Fibroblast of lung (primary cell): Measurements from ENCODE around the gene FGFR3. TPM values are rescaled to one million over a fixed set of nuclear protein-coding genes. Genes with fewer than 3 reads are reported as not detected.
A peak's percentile ranks its signal among the peaks of the same experiment; 100 is the strongest.

Source experiments
- DNase-seq, 2 donors: peaks; one replicate each; pipeline versions ENCODE4 v3.0.0 to v3.0.0-alpha.2; 2010; ENCODE audit warnings: low read depth in 2 of 2
- H2AFZ ChIP-seq: 2 replicates; pipeline ENCODE4 v1.5.1; 2012; ENCODE audit warnings: low read length, control low read depth, inconsistent platforms
- H3K27ac ChIP-seq: 2 replicates; pipeline ENCODE4 v1.5.1; 2011; ENCODE audit warnings: low read length, control low read depth; ENCODE audit not compliant: insufficient read depth
- H3K27me3 ChIP-seq: 2 replicates; pipeline ENCODE4 v1.5.1; 2011; ENCODE audit warnings: mild to moderate bottlenecking, low read length; ENCODE audit not compliant: control insufficient read depth, insufficient read depth
- H3K36me3 ChIP-seq: 2 replicates; pipeline ENCODE4 v1.5.1; 2011; ENCODE audit warnings: low read length; ENCODE audit not compliant: control insufficient read depth, insufficient read depth
- H3K4me1 ChIP-seq: 2 replicates; pipeline ENCODE4 v1.5.1; 2011; ENCODE audit warnings: low read length; ENCODE audit not compliant: control insufficient read depth, insufficient read depth; ENCODE audit errors: extremely low read depth
- H3K4me2 ChIP-seq: 2 replicates; pipeline ENCODE4 v1.5.1; 2011; ENCODE audit warnings: low read length, control low read depth; ENCODE audit not compliant: insufficient read depth; ENCODE audit errors: extremely low read depth
- H3K4me3 ChIP-seq, 4 experiments: fragments of 200-600 bp in 1 of 4; sonication (generic) in 1 of 4; replicated peaks in 1 of 4; 2 replicates each; pipeline ENCODE4 v1.5.1; 2011 to 2016; ENCODE audit warnings: low read length in 4 of 4, low read depth in 3 of 4, mild to moderate bottlenecking in 3 of 4, control low read depth in 2 of 4, inconsistent platforms in 1 of 4, mixed read lengths in 1 of 4; ENCODE audit not compliant: insufficient read depth in 1 of 4; ENCODE audit errors: control extremely low read depth in 1 of 4
- H3K79me2 ChIP-seq: 2 replicates; pipeline ENCODE4 v1.5.1; 2012; ENCODE audit warnings: mild to moderate bottlenecking, low read length, inconsistent platforms; ENCODE audit not compliant: control insufficient read depth, insufficient read depth
- H3K9ac ChIP-seq: 2 replicates; pipeline ENCODE4 v1.5.1; 2011; ENCODE audit warnings: mild to moderate bottlenecking, low read length, control low read depth; ENCODE audit not compliant: insufficient read depth
- H3K9me3 ChIP-seq: 2 replicates; pipeline ENCODE4 v1.5.1; 2012; ENCODE audit warnings: low read depth, low read length; ENCODE audit not compliant: control insufficient read depth, insufficient read depth
- H4K20me1 ChIP-seq: 2 replicates; pipeline ENCODE4 v1.5.1; 2011; ENCODE audit warnings: low read length; ENCODE audit not compliant: control insufficient read depth, insufficient read depth; ENCODE audit errors: extremely low read depth
- EZH2 ChIP-seq: IDR thresholded peaks from 2 replicates; pipeline ENCODE4 v1.5.1; 2012; ENCODE audit warnings: low read length, control low read depth, mild to moderate bottlenecking; ENCODE audit errors: missing control alignments
- polyA plus RNA-seq, 2 donors: library from polyadenylated mRNA; depleted of rRNA in 1 of 2; stranded (reverse) in 1 of 2; unstranded in 1 of 2; fragments of >200 nt; gene quantifications; 2 replicates each; pipeline ENCODE4 v1.2.1, GENCODE V29; 2011 to 2012; ENCODE audit warnings: missing spikeins in 1 of 2
- total RNA-seq: library from RNA; depleted of rRNA; stranded (reverse); fragments of >200 nt; gene quantifications from 2 replicates; pipeline ENCODE4 v1.2.1, GENCODE V29; 2014
- TF ChIP-seq, protein P1 (sequence below), 2 donors: IDR thresholded peaks in 1 of 2; conservative IDR thresholded peaks in 1 of 2; 1 replicate in 1 of 2; 2 replicates in 1 of 2; pipeline ENCODE4 v1.5.1; 2011 to 2012; ENCODE audit warnings: low read length in 2 of 2, control low read depth in 1 of 2, inconsistent platforms in 1 of 2, low read depth in 1 of 2, mild to moderate bottlenecking in 1 of 2

FGFR3 gene
- total and polyA plus RNA-seq, 2 donors (not counting 1 experiment from before 2014, with no cell fraction given): 0.11 to 0.33 TPM

DNA sequence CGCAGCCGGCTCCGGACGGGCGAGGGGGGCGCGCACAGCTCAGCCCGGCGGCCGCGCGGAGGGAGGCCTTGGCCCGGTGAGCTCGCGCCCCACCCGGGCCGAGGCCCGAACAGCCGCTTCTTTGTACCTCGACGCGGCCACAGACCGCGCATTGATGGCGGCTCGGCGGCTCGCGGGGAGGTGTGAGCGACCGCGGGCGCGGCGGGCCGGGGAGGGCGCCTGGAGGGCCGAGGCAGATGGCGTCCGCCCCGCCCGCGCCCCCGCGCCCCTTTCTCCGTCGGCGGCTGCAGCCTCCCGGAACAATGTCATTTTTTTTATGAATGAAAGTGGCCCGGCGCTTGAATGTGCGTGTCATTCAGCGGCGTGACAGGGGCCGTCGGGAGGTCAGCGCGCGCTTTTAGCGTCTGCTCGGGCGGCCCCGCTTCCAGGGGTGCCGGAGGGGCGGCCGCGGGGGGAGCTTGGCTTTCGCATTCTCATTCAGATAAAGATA lies 1.8 kb downstream of the FGFR3 start:
- TF ChIP-seq EZH2: no peak
- TF ChIP-seq, protein P1, sequence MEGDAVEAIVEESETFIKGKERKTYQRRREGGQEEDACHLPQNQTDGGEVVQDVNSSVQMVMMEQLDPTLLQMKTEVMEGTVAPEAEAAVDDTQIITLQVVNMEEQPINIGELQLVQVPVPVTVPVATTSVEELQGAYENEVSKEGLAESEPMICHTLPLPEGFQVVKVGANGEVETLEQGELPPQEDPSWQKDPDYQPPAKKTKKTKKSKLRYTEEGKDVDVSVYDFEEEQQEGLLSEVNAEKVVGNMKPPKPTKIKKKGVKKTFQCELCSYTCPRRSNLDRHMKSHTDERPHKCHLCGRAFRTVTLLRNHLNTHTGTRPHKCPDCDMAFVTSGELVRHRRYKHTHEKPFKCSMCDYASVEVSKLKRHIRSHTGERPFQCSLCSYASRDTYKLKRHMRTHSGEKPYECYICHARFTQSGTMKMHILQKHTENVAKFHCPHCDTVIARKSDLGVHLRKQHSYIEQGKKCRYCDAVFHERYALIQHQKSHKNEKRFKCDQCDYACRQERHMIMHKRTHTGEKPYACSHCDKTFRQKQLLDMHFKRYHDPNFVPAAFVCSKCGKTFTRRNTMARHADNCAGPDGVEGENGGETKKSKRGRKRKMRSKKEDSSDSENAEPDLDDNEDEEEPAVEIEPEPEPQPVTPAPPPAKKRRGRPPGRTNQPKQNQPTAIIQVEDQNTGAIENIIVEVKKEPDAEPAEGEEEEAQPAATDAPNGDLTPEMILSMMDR (conservative IDR thresholded peaks at IDR 0.05 in 1 of 2, IDR thresholded peaks at IDR 0.05 in 1 of 2; ENCODE audit: low read depth in 1 of 2, low read length in 2 of 2): no peak
- H2AFZ ChIP-seq: no peak overlapping the region

DNA sequence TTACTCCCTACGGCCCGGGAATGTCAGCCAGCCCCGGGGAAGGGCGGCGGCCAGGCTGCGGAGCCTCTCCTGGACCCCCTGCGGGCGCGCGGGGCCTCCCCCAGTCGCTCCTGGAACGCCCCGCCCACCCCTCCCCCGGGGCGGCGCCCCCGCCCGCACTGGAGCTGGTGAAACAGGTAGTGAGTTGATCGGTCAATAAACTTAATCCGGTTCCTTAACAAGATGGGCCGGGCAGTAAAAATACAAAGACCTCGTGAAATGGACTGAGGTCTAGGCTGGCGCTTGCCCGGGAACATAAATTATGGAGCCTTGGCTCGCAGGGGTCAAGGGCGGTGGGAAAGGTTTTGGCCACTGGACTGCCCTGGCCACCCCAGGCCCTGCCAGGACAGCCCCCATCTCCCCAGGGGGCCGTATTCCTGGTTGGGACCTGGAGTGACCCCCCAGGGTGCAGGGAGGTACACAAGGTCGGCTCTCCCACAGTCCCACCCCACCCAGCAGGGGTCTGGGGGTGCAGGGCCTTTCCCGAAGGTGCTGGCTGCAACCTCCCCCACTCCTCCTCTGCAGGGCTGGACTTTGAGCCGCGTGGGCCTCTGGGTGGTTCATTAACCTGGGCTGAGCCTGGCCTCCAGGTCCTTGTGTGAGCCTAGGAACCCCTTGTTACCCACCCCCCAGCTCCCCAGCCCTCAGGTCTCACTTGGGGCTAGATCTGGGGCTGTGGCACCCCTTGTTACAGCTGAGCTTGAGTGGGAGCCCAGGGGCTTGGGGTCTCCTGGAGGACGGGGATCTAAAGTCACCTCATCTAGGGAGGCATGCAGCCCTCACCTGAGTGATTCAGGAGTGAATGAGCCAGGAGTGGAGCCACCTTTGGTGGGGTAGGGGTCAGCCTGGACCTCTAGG lies 2.5 kb downstream of the FGFR3 start:
- Histone ChIP-seq H2AFZ (no peak overlapping the region), H3K4me2 (no peak overlapping the region), H3K27me3 (peaks cover 21% of the 10 kb centered on the region), H3K4me1 (no peaks in the 10 kb centered on the region), H3K4me3 (no peak overlapping the region), H3K79me2 (no peaks in the 10 kb centered on the region), H3K9ac (no peak overlapping the region), H4K20me1 (no peaks in the 10 kb centered on the region), H3K9me3 (no peaks in the 10 kb centered on the region), H3K27ac (no peak overlapping the region), H3K36me3 (no peaks in the 10 kb centered on the region)
- no peak for DNase-seq
- TF ChIP-seq EZH2: peak; percentile 81
- TF ChIP-seq, protein P1 (conservative IDR thresholded peaks at IDR 0.05 in 1 of 2, IDR thresholded peaks at IDR 0.05 in 1 of 2; ENCODE audit: low read depth in 1 of 2, low read length in 2 of 2): no peak

More for the DNA sequence above, 1.8 kb downstream of the FGFR3 start:
- Histone ChIP-seq H3K27ac (no peak overlapping the region), H3K79me2 (no peaks in the 10 kb centered on the region), H3K36me3 (no peaks in the 10 kb centered on the region), H3K4me3 (no peak overlapping the region), H3K4me1 (no peaks in the 10 kb centered on the region), H3K27me3 (peaks cover 21% of the 10 kb centered on the region), H4K20me1 (no peaks in the 10 kb centered on the region), H3K9ac (no peak overlapping the region), H3K9me3 (no peaks in the 10 kb centered on the region), H3K4me2 (no peak overlapping the region)
- DNase-seq: no peak

DNA sequence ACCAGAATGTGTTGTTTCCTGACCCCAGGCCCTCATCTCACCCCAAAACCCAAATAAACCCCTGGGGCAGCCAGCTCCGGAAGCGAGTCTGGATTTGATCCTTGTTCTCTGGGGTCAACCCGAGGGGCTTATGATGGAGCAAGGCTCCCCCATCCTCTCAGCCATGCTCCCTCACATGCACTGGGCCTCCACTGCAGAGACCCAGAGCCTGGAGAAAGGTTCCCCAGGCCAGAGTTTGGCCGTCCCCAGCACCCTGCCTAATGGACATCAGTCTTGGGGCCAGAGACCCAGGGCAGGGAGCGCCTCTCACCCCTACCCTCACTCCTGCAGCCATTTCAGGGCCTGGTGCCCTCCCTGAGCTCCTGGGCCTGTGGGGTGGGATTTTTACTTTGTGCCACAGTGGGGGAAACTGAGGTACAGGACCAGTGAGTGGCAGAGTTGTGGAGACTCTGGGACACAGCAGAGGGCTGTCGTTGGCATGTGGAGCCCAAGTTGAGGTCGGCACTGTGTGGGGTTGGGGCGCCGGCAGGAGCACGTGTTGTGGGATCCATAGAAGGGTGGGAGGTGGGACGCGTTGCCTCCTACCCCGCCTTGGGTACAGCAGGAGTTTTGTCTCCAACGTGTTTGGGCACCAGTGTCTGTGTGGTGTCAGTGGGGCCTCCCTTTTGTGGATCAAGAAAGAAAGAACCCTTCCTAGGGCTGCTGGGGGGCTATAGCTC lies 3.6 kb downstream of the FGFR3 start:
- Histone ChIP-seq H4K20me1 (no peaks in the 10 kb centered on the region), H3K4me1 (no peaks in the 10 kb centered on the region), H3K36me3 (no peaks in the 10 kb centered on the region), H2AFZ (no peak overlapping the region), H3K27me3 (peaks cover 21% of the 10 kb centered on the region), H3K4me3 (no peak overlapping the region), H3K9me3 (no peaks in the 10 kb centered on the region), H3K4me2 (no peak overlapping the region), H3K27ac (no peak overlapping the region), H3K9ac (no peak overlapping the region), H3K79me2 (no peaks in the 10 kb centered on the region)
- TF ChIP-seq EZH2: no peak
- TF ChIP-seq, protein P1 (conservative IDR thresholded peaks at IDR 0.05 in 1 of 2, IDR thresholded peaks at IDR 0.05 in 1 of 2; ENCODE audit: low read depth in 1 of 2, low read length in 2 of 2): no peak
- DNase-seq: no peak
